HepG2 (cell line): ENCODE data around the gene VAMP2. TPM values are rescaled to one million over a fixed set of nuclear protein-coding genes. Genes with fewer than 3 reads are reported as not detected.

Source experiments
- ARNT ChIP-seq: fragments of 450-650 bp; IDR thresholded peaks from 2 replicates; pipeline ENCODE4 v1.6.1; 2017
- CEBPG ChIP-seq: IDR thresholded peaks from 2 replicates; pipeline ENCODE4 v1.6.1; 2016
- EHMT2 ChIP-seq: fragments of 200-600 bp; sonication (generic); IDR thresholded peaks from 2 replicates; pipeline ENCODE4 v1.7.0; 2017; ENCODE audit warnings: antibody characterized with exemption, low read depth, low read length, borderline replicate concordance
- FOXC1 ChIP-seq: sonication (generic); formaldehyde crosslinking; IDR thresholded peaks from 2 replicates; pipeline ENCODE4 v1.8.0; 2022; ENCODE audit warnings: mild to moderate bottlenecking, missing genetic modification reagents, borderline replicate concordance
- GFI1 ChIP-seq: sonication (generic); formaldehyde crosslinking; IDR thresholded peaks from 2 replicates; pipeline ENCODE4 v1.5.0; 2020; ENCODE audit warnings: missing genetic modification reagents, mild to moderate bottlenecking, borderline replicate concordance
- KLF13 ChIP-seq: sonication (generic); formaldehyde crosslinking; IDR thresholded peaks from 2 replicates; pipeline ENCODE4 v1.4.0; 2020; ENCODE audit warnings: mild to moderate bottlenecking, missing genetic modification reagents
- NCOA1 ChIP-seq: sonication (generic); formaldehyde crosslinking; IDR thresholded peaks from 2 replicates; pipeline ENCODE4 v1.9.0; 2021; ENCODE audit warnings: missing genetic modification reagents
- RARG ChIP-seq: sonication (generic); formaldehyde crosslinking; IDR thresholded peaks from 2 replicates; pipeline ENCODE4 v1.4.0; 2020; ENCODE audit warnings: low read depth, mild to moderate bottlenecking, missing genetic modification reagents
- RFX5 ChIP-seq: IDR thresholded peaks from 2 replicates; pipeline ENCODE4 v1.6.1; 2011; ENCODE audit warnings: low read depth, low read length, improper control_type of control experiment
- SMAD1 ChIP-seq: sonication (generic); formaldehyde crosslinking; IDR thresholded peaks from 2 replicates; pipeline ENCODE4 v1.4.0; 2020; ENCODE audit warnings: missing genetic modification reagents, low read depth, mild to moderate bottlenecking, borderline replicate concordance
- SSRP1 ChIP-seq: IDR thresholded peaks from 2 replicates; pipeline ENCODE4 v1.6.1; 2016; ENCODE audit warnings: control low read depth
- ZBTB14 ChIP-seq: sonication (generic); formaldehyde crosslinking; IDR thresholded peaks from 2 replicates; pipeline ENCODE4 v1.4.0; 2020; ENCODE audit warnings: missing genetic modification reagents
- ZBTB21 ChIP-seq: sonication (generic); formaldehyde crosslinking; IDR thresholded peaks from 2 replicates; pipeline ENCODE4 v1.4.0; 2020; ENCODE audit warnings: missing genetic modification reagents
- ZKSCAN8 ChIP-seq: IDR thresholded peaks from 2 replicates; pipeline ENCODE4 v1.6.1; 2016; ENCODE audit warnings: borderline replicate concordance, missing genetic modification reagents, missing compliant biosample characterization
- ZNF121 ChIP-seq: sonication (generic); formaldehyde crosslinking; IDR thresholded peaks from 2 replicates; pipeline ENCODE4 v1.5.0; 2020; ENCODE audit warnings: mild to moderate bottlenecking, missing genetic modification reagents
- ZNF652 ChIP-seq: IDR thresholded peaks from 2 replicates; pipeline ENCODE4 v1.6.1; 2016; ENCODE audit warnings: low read depth, borderline replicate concordance
- polyA plus RNA-seq, 8 experiments: library from polyadenylated mRNA; depleted of rRNA in 3 of 8; stranded (reverse) in 7 of 8; unstranded in 1 of 8; fragments of >200 nt; fragmentation: Illumina TruSeq in 4 of 8; extraction: Trizol in 4 of 8; gene quantifications; 2 replicates each; pipeline versions ENCODE4 v1.2.1 to v1.2.3, GENCODE V29; 2011 to 2016; ENCODE audit warnings: low read depth in 4 of 8, missing spikeins in 1 of 8, mixed read lengths in 1 of 8; ENCODE audit not compliant: insufficient read depth in 1 of 8
- total RNA-seq, 5 experiments: library from RNA; depleted of rRNA; stranded (reverse); fragments of >200 nt; fragmentation: Illumina TruSeq; extraction: Trizol; gene quantifications; 2 replicates each; pipeline ENCODE4 v1.2.3, GENCODE V29; 2016; ENCODE audit warnings: low read depth in 1 of 5
- TF ChIP-seq, protein P1 (sequence below): sonication (generic); formaldehyde crosslinking; IDR thresholded peaks from 2 replicates; pipeline ENCODE4 v1.4.0; 2020; ENCODE audit warnings: missing genetic modification reagents
- TF ChIP-seq, protein P2 (sequence below): sonication (generic); formaldehyde crosslinking; IDR thresholded peaks from 2 replicates; pipeline ENCODE4; 2020; ENCODE audit warnings: missing genetic modification reagents, mild to moderate bottlenecking, borderline replicate concordance
- TF ChIP-seq, protein P3 (sequence below): sonication (generic); formaldehyde crosslinking; IDR thresholded peaks from 2 replicates; pipeline ENCODE4 v1.5.1; 2020; ENCODE audit warnings: missing genetic modification reagents, mild to moderate bottlenecking, borderline replicate concordance
- TF ChIP-seq, protein P4 (sequence below): sonication (generic); formaldehyde crosslinking; IDR thresholded peaks from 2 replicates; pipeline ENCODE4 v1.4.0; 2020; ENCODE audit warnings: mild to moderate bottlenecking, missing genetic modification reagents
- TF ChIP-seq, protein P5 (sequence below): sonication (generic); formaldehyde crosslinking; IDR thresholded peaks from 2 replicates; pipeline ENCODE4 v1.5.0; 2020; ENCODE audit warnings: mild to moderate bottlenecking, missing genetic modification reagents

The VAMP2 gene
- total and polyA plus RNA-seq, 2 of the 13 experiments (the other 11 are each of a cell fraction or from before 2014, with no cell fraction given) = 3.9 to 17.2 TPM

DNA sequence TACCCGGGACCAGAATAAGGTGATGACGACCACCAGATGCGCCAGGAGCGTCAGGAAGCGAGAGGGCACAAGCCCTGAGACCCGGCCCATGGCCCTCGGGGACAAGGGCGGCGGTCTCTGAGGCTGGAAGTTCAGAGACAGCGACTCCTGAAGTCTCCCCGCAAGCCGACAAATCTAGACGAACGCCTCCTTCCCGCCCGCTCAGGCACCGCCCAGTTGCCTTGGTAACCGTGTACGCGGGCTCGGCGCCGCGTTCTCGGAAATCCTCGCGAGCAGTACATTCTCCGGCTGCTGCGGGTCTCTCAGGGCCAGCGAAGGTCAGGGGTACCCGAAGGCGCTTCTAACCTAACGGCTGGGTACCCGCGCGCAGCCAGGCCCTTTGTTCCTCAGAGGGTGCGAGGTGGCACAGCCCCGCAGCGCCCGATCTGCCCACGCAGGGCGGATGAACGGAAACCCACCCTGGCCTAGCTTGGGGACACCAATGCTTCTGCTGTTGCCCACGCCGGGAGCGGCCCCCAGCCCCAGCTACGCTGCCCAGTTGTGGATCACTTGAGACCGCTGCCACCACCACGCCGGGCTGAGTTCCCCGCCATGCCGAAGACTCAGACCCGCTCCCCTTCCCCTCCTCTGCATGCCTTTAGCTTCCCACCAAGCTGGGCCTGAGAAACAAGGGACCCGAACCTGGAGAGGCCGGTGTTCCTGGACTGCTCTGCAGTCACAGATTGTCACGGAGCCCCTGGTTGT is 13.6 kb upstream of the VAMP2 start, which contains the start of gene TMEM107 (continued):
- TF ChIP-seq SMAD1 = no peak
- TF ChIP-seq EHMT2 = no peak
- TF ChIP-seq, protein P1, sequence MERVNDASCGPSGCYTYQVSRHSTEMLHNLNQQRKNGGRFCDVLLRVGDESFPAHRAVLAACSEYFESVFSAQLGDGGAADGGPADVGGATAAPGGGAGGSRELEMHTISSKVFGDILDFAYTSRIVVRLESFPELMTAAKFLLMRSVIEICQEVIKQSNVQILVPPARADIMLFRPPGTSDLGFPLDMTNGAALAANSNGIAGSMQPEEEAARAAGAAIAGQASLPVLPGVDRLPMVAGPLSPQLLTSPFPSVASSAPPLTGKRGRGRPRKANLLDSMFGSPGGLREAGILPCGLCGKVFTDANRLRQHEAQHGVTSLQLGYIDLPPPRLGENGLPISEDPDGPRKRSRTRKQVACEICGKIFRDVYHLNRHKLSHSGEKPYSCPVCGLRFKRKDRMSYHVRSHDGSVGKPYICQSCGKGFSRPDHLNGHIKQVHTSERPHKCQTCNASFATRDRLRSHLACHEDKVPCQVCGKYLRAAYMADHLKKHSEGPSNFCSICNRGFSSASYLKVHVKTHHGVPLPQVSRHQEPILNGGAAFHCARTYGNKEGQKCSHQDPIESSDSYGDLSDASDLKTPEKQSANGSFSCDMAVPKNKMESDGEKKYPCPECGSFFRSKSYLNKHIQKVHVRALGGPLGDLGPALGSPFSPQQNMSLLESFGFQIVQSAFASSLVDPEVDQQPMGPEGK (CRISPR knock-in tag) = no peak
- no peak for TF ChIP-seq KLF13 (CRISPR knock-in tag)
- no peak for TF ChIP-seq FOXC1 (CRISPR knock-in tag)
- TF ChIP-seq ZKSCAN8 (CRISPR knock-in tag) = no peak
- TF ChIP-seq ZNF652 (CRISPR knock-in tag) = no peak
- TF ChIP-seq, protein P2, sequence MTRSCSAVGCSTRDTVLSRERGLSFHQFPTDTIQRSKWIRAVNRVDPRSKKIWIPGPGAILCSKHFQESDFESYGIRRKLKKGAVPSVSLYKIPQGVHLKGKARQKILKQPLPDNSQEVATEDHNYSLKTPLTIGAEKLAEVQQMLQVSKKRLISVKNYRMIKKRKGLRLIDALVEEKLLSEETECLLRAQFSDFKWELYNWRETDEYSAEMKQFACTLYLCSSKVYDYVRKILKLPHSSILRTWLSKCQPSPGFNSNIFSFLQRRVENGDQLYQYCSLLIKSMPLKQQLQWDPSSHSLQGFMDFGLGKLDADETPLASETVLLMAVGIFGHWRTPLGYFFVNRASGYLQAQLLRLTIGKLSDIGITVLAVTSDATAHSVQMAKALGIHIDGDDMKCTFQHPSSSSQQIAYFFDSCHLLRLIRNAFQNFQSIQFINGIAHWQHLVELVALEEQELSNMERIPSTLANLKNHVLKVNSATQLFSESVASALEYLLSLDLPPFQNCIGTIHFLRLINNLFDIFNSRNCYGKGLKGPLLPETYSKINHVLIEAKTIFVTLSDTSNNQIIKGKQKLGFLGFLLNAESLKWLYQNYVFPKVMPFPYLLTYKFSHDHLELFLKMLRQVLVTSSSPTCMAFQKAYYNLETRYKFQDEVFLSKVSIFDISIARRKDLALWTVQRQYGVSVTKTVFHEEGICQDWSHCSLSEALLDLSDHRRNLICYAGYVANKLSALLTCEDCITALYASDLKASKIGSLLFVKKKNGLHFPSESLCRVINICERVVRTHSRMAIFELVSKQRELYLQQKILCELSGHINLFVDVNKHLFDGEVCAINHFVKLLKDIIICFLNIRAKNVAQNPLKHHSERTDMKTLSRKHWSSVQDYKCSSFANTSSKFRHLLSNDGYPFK (CRISPR knock-in tag) = no peak
- 0 out of 2 replicates have a peak, but pooled peaks have one; percentile 23 for TF ChIP-seq RFX5
- TF ChIP-seq GFI1 = peak; percentile 48; the same call in 1 of the 2 replicates
- TF ChIP-seq SSRP1 (CRISPR knock-in tag) = no peak
- no peak for TF ChIP-seq ZBTB14 (CRISPR knock-in tag)
- TF ChIP-seq, protein P3, sequence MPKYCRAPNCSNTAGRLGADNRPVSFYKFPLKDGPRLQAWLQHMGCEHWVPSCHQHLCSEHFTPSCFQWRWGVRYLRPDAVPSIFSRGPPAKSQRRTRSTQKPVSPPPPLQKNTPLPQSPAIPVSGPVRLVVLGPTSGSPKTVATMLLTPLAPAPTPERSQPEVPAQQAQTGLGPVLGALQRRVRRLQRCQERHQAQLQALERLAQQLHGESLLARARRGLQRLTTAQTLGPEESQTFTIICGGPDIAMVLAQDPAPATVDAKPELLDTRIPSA = no peak
- no peak for TF ChIP-seq ARNT
- TF ChIP-seq, protein P4, sequence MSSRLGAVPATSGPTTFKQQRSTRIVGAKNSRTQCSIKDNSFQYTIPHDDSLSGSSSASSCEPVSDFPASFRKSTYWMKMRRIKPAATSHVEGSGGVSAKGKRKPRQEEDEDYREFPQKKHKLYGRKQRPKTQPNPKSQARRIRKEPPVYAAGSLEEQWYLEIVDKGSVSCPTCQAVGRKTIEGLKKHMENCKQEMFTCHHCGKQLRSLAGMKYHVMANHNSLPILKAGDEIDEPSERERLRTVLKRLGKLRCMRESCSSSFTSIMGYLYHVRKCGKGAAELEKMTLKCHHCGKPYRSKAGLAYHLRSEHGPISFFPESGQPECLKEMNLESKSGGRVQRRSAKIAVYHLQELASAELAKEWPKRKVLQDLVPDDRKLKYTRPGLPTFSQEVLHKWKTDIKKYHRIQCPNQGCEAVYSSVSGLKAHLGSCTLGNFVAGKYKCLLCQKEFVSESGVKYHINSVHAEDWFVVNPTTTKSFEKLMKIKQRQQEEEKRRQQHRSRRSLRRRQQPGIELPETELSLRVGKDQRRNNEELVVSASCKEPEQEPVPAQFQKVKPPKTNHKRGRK (CRISPR knock-in tag) = no peak
- TF ChIP-seq CEBPG (CRISPR knock-in tag) = no peak
- TF ChIP-seq, protein P5, sequence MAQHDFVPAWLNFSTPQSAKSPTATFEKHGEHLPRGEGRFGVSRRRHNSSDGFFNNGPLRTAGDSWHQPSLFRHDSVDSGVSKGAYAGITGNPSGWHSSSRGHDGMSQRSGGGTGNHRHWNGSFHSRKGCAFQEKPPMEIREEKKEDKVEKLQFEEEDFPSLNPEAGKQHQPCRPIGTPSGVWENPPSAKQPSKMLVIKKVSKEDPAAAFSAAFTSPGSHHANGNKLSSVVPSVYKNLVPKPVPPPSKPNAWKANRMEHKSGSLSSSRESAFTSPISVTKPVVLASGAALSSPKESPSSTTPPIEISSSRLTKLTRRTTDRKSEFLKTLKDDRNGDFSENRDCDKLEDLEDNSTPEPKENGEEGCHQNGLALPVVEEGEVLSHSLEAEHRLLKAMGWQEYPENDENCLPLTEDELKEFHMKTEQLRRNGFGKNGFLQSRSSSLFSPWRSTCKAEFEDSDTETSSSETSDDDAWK (CRISPR knock-in tag) = no peak
- TF ChIP-seq ZBTB21 (CRISPR knock-in tag) = no peak
- no peak for TF ChIP-seq RARG (CRISPR knock-in tag)
- no peak for TF ChIP-seq ZNF121
- no peak for TF ChIP-seq NCOA1 (CRISPR knock-in tag)
